HepG2 (cell line): ENCODE results near the gene CCDC83. TPM values are rescaled to one million over a fixed set of nuclear protein-coding genes. Genes with fewer than 3 reads are reported as not detected.

Experiments used
- EED ChIP-seq: sonication (generic); formaldehyde crosslinking; IDR thresholded peaks from 2 replicates; pipeline ENCODE4 v1.5.0; 2020; ENCODE audit warnings: mild to moderate bottlenecking, missing genetic modification reagents
- FOXM1 ChIP-seq: sonication (generic); formaldehyde crosslinking; IDR thresholded peaks from 2 replicates; pipeline ENCODE4 v1.5.0; 2020; ENCODE audit warnings: missing genetic modification reagents
- JUN ChIP-seq: sonication (generic); formaldehyde crosslinking; IDR thresholded peaks from 2 replicates; pipeline ENCODE4 v1.4.0; 2020; ENCODE audit warnings: mild to moderate bottlenecking, missing genetic modification reagents
- KLF9 ChIP-seq: IDR thresholded peaks from 2 replicates; pipeline ENCODE4 v1.6.1; 2016; ENCODE audit warnings: low read depth
- NFATC3 ChIP-seq: sonication (generic); formaldehyde crosslinking; IDR thresholded peaks from 2 replicates; pipeline ENCODE4 v1.5.1; 2020; ENCODE audit warnings: mild to moderate bottlenecking, missing genetic modification reagents
- THAP11 ChIP-seq: IDR thresholded peaks from 2 replicates; pipeline ENCODE4 v1.6.1; 2016; ENCODE audit warnings: missing biosample characterization, missing genetic modification reagents
- TOPORS ChIP-seq: sonication (generic); formaldehyde crosslinking; IDR thresholded peaks from 2 replicates; pipeline ENCODE4 v1.8.0; 2023; ENCODE audit warnings: mild to moderate bottlenecking, missing genetic modification reagents
- ZKSCAN8 ChIP-seq: IDR thresholded peaks from 2 replicates; pipeline ENCODE4 v1.6.1; 2016; ENCODE audit warnings: borderline replicate concordance, missing genetic modification reagents, missing compliant biosample characterization
- ZNF12 ChIP-seq: sonication (generic); formaldehyde crosslinking; IDR thresholded peaks from 2 replicates; pipeline ENCODE4 v1.5.0; 2020; ENCODE audit warnings: missing genetic modification reagents
- ZNF264 ChIP-seq: sonication (generic); formaldehyde crosslinking; IDR thresholded peaks from 2 replicates; pipeline ENCODE4 v1.4.0; 2020; ENCODE audit warnings: missing genetic modification reagents
- ZNF652 ChIP-seq: IDR thresholded peaks from 2 replicates; pipeline ENCODE4 v1.6.1; 2016; ENCODE audit warnings: low read depth, borderline replicate concordance
- ZNF746 ChIP-seq: sonication (generic); formaldehyde crosslinking; IDR thresholded peaks from 2 replicates; pipeline ENCODE4 v1.8.0; 2022; ENCODE audit warnings: mild to moderate bottlenecking, missing genetic modification reagents
- ZNF891 ChIP-seq: sonication (generic); formaldehyde crosslinking; IDR thresholded peaks from 2 replicates; pipeline ENCODE4 v1.5.0; 2020; ENCODE audit warnings: mild to moderate bottlenecking, missing genetic modification reagents
- polyA plus RNA-seq, 8 experiments: library from polyadenylated mRNA; depleted of rRNA in 3 of 8; stranded (reverse) in 7 of 8; unstranded in 1 of 8; fragments of >200 nt; fragmentation: Illumina TruSeq in 4 of 8; extraction: Trizol in 4 of 8; gene quantifications; 2 replicates each; pipeline versions ENCODE4 v1.2.1 to v1.2.3, GENCODE V29; 2011 to 2016; ENCODE audit warnings: low read depth in 4 of 8, missing spikeins in 1 of 8, mixed read lengths in 1 of 8; ENCODE audit not compliant: insufficient read depth in 1 of 8
- total RNA-seq, 5 experiments: library from RNA; depleted of rRNA; stranded (reverse); fragments of >200 nt; fragmentation: Illumina TruSeq; extraction: Trizol; gene quantifications; 2 replicates each; pipeline ENCODE4 v1.2.3, GENCODE V29; 2016; ENCODE audit warnings: low read depth in 1 of 5
- TF ChIP-seq, protein P1 (sequence below): sonication (generic); formaldehyde crosslinking; IDR thresholded peaks from 2 replicates; pipeline ENCODE4 v1.5.0; 2020; ENCODE audit warnings: mild to moderate bottlenecking, missing genetic modification reagents
- TF ChIP-seq, protein P2 (sequence below): IDR thresholded peaks from 2 replicates; pipeline ENCODE4 v1.6.1; 2012; ENCODE audit warnings: low read depth, low read length, improper control_type of control experiment
- TF ChIP-seq, protein P3 (sequence below): IDR thresholded peaks from 2 replicates; pipeline ENCODE4 v1.6.1; 2016; ENCODE audit warnings: low read depth, control low read depth
- TF ChIP-seq, protein P4 (sequence below): IDR thresholded peaks from 2 replicates; pipeline ENCODE4 v1.6.1; 2016; ENCODE audit warnings: low read depth, missing genetic modification reagents, missing compliant biosample characterization

The CCDC83 gene
- total and polyA plus RNA-seq, 2 of the 13 experiments (the other 11 are each of a cell fraction or from before 2014, with no cell fraction given): not detected

DNA sequence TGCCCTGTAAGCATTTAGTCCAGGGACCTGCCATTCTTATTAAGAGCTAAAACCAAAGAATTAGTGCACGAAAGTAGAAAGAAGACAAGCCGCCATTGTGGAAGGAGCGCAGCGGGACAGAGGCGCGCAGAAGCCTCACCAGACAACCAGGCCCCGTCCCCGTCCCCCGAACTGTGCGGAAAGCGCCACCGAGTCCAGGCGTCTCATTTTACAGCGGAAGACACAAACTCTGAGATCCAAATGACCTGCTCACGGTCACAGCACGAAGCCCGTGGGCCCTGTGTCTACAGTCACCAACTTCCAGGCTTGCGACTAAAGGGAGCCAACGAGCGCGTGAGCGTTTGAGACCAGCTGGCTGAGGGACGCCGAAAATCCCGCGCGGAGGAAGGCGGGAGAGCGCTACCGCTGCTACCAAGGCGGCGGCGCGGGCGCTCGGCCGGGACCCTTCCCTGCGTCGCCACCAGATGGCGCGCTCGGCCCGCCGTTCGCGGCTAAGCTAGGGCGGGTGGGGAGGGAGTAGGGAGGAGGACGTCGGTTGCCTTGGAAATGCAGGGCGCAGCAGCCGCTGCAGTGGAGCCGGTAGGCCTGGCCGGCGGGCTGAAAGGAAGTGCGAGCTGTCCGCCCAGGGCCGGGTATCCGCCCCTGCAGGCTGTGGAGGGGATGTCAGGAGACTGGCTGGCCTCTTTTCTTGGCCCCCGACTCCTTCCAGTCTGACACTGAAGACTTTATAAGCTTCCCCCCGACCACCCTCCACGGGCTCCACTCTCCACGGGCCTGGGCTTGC, 434 bp upstream of the CCDC83 start (continued):
- TF ChIP-seq, protein P1, sequence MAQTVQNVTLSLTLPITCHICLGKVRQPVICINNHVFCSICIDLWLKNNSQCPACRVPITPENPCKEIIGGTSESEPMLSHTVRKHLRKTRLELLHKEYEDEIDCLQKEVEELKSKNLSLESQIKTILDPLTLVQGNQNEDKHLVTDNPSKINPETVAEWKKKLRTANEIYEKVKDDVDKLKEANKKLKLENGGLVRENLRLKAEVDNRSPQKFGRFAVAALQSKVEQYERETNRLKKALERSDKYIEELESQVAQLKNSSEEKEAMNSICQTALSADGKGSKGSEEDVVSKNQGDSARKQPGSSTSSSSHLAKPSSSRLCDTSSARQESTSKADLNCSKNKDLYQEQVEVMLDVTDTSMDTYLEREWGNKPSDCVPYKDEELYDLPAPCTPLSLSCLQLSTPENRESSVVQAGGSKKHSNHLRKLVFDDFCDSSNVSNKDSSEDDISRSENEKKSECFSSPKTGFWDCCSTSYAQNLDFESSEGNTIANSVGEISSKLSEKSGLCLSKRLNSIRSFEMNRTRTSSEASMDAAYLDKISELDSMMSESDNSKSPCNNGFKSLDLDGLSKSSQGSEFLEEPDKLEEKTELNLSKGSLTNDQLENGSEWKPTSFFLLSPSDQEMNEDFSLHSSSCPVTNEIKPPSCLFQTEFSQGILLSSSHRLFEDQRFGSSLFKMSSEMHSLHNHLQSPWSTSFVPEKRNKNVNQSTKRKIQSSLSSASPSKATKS: no peak
- peak; percentile 71 for TF ChIP-seq THAP11 (CRISPR knock-in tag)
- peak; percentile 92 for TF ChIP-seq ZNF746 (CRISPR knock-in tag)
- TF ChIP-seq EED (CRISPR knock-in tag): peak; percentile 63; the same call in 1 of the 2 replicates
- TF ChIP-seq ZNF264 (CRISPR knock-in tag): peak; percentile 48; the same call in 1 of the 2 replicates
- peak; percentile 83; the same call in 1 of the 2 replicates for TF ChIP-seq ZKSCAN8 (CRISPR knock-in tag)
- TF ChIP-seq, protein P2, sequence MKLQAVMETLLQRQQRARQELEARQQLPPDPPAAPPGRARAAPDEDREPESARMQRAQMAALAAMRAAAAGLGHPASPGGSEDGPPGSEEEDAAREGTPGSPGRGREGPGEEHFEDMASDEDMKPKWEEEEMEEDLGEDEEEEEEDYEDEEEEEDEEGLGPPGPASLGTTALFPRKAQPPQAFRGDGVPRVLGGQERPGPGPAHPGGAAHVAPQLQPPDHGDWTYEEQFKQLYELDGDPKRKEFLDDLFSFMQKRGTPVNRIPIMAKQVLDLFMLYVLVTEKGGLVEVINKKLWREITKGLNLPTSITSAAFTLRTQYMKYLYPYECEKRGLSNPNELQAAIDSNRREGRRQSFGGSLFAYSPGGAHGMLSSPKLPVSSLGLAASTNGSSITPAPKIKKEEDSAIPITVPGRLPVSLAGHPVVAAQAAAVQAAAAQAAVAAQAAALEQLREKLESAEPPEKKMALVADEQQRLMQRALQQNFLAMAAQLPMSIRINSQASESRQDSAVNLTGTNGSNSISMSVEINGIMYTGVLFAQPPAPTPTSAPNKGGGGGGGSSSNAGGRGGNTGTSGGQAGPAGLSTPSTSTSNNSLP: no peak
- peak; percentile 92; the same call in 1 of the 2 replicates for TF ChIP-seq NFATC3 (CRISPR knock-in tag)
- peak; percentile 96 for TF ChIP-seq ZNF891 (CRISPR knock-in tag)
- TF ChIP-seq KLF9 (CRISPR knock-in tag): no peak
- TF ChIP-seq TOPORS (CRISPR knock-in tag): no peak; the same call in 1 of the 2 replicates
- TF ChIP-seq ZNF12 (CRISPR knock-in tag): no peak
- TF ChIP-seq FOXM1 (CRISPR knock-in tag): no peak
- TF ChIP-seq, protein P3, sequence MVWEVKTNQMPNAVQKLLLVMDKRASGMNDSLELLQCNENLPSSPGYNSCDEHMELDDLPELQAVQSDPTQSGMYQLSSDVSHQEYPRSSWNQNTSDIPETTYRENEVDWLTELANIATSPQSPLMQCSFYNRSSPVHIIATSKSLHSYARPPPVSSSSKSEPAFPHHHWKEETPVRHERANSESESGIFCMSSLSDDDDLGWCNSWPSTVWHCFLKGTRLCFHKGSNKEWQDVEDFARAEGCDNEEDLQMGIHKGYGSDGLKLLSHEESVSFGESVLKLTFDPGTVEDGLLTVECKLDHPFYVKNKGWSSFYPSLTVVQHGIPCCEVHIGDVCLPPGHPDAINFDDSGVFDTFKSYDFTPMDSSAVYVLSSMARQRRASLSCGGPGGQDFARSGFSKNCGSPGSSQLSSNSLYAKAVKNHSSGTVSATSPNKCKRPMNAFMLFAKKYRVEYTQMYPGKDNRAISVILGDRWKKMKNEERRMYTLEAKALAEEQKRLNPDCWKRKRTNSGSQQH (CRISPR knock-in tag): no peak
- no peak; the same call in 1 of the 2 replicates for TF ChIP-seq ZNF652 (CRISPR knock-in tag)
- TF ChIP-seq, protein P4, sequence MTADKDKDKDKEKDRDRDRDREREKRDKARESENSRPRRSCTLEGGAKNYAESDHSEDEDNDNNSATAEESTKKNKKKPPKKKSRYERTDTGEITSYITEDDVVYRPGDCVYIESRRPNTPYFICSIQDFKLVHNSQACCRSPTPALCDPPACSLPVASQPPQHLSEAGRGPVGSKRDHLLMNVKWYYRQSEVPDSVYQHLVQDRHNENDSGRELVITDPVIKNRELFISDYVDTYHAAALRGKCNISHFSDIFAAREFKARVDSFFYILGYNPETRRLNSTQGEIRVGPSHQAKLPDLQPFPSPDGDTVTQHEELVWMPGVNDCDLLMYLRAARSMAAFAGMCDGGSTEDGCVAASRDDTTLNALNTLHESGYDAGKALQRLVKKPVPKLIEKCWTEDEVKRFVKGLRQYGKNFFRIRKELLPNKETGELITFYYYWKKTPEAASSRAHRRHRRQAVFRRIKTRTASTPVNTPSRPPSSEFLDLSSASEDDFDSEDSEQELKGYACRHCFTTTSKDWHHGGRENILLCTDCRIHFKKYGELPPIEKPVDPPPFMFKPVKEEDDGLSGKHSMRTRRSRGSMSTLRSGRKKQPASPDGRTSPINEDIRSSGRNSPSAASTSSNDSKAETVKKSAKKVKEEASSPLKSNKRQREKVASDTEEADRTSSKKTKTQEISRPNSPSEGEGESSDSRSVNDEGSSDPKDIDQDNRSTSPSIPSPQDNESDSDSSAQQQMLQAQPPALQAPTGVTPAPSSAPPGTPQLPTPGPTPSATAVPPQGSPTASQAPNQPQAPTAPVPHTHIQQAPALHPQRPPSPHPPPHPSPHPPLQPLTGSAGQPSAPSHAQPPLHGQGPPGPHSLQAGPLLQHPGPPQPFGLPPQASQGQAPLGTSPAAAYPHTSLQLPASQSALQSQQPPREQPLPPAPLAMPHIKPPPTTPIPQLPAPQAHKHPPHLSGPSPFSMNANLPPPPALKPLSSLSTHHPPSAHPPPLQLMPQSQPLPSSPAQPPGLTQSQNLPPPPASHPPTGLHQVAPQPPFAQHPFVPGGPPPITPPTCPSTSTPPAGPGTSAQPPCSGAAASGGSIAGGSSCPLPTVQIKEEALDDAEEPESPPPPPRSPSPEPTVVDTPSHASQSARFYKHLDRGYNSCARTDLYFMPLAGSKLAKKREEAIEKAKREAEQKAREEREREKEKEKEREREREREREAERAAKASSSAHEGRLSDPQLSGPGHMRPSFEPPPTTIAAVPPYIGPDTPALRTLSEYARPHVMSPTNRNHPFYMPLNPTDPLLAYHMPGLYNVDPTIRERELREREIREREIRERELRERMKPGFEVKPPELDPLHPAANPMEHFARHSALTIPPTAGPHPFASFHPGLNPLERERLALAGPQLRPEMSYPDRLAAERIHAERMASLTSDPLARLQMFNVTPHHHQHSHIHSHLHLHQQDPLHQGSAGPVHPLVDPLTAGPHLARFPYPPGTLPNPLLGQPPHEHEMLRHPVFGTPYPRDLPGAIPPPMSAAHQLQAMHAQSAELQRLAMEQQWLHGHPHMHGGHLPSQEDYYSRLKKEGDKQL (CRISPR knock-in tag): peak; percentile 16; the same call in 1 of the 2 replicates
- TF ChIP-seq JUN: peak; percentile 64; the same call in 1 of the 2 replicates
